AG04450 (cell line): ENCODE results near the gene AFF3. TPM values are rescaled to one million over a fixed set of nuclear protein-coding genes. Genes with fewer than 3 reads are reported as not detected.

ENCODE experiments used
- CTCF ChIA-PET: fragments of 300-600, 350-600 bp; formaldehyde crosslinking; extraction: SDS; loops from one replicate; lab custom pipeline; 2022; ENCODE audit warnings: antibody characterized with exemption, inconsistent platforms; lab: Charles Lee
- POLR2A ChIA-PET: fragments of 350-600 bp; formaldehyde crosslinking; extraction: SDS; loops from one replicate; lab custom pipeline; 2021; ENCODE audit warnings: antibody characterized with exemption, inconsistent platforms; lab: Yijun Ruan, JAX
- DNase-seq: peaks from one replicate; pipeline ENCODE4 v3.0.0-alpha.2; 2011; ENCODE audit warnings: low read depth, low spot score
- H3K27ac ChIP-seq: one replicate; pipeline ENCODE4 v1.5.1; 2012; ENCODE audit warnings: low read depth, low read length, control low read depth
- H3K27me3 ChIP-seq: one replicate; pipeline ENCODE4 v1.6.0; 2012; ENCODE audit warnings: low read length; ENCODE audit not compliant: control insufficient read depth, insufficient read depth
- H3K4me3 ChIP-seq: 2 replicates; pipeline ENCODE4 v1.5.1; 2011; ENCODE audit warnings: mild to moderate bottlenecking, low read depth, low read length, control low read depth
- H3K9me3 ChIP-seq: 2 replicates; pipeline ENCODE4 v1.5.1; 2012; ENCODE audit warnings: low read length; ENCODE audit not compliant: control insufficient read depth, insufficient read depth
- CTCF ChIP-seq: IDR thresholded peaks from 2 replicates; pipeline ENCODE4 v1.5.1; 2011; ENCODE audit warnings: low read depth, low read length, control low read depth, inconsistent platforms
- polyA plus RNA-seq: library from polyadenylated mRNA; depleted of rRNA; stranded (reverse); fragments of >200 nt; gene quantifications from 2 replicates; pipeline ENCODE4 v1.2.3, GENCODE V29; 2011

Gene AFF3
- polyA plus RNA-seq, 1 experiment = 17.9 TPM

- H3K9me3 ChIP-seq = no peaks in the 10 kb centered on the region
- CTCF ChIA-PET = interaction anchor here (0.6 kb wide), 1 partner anchor 587 kb away, joined by 3 read pairs; no protein-coding TSS in a partner anchor
- POLR2A ChIA-PET = no interaction called here
Observed at GRCh38 chr2:99675130-99675661, 467.2 kb downstream of the AFF3 start.

GRCh38 chr2:99674090-99674489 lies 468.3 kb downstream of the AFF3 start:
- H3K9me3 ChIP-seq = no peaks in the 10 kb centered on the region
- no peak for DNase-seq
- TF ChIP-seq CTCF = no peak
- CTCF ChIA-PET = no interaction called here
- H3K27me3 ChIP-seq = no peaks in the 10 kb centered on the region
- H3K4me3 ChIP-seq = no peak overlapping the region
- POLR2A ChIA-PET = no interaction called here
- H3K27ac ChIP-seq = no peak overlapping the region

More at GRCh38 chr2:99675130-99675661, 467.2 kb downstream of the AFF3 start:
- Histone ChIP-seq H3K27me3 (no peaks in the 10 kb centered on the region), H3K27ac (no peak overlapping the region), H3K4me3 (no peak overlapping the region)
- no peak for DNase-seq
- no peak for TF ChIP-seq CTCF

GRCh38 chr2:99672766-99673350 lies 469.5 kb downstream of the AFF3 start:
- TF ChIP-seq CTCF = no peak
- no peak for DNase-seq
- ChIA-PET POLR2A (no interaction called here), CTCF (interaction anchor here (0.7 kb wide), 1 partner anchor 47 kb away, joined by 6 read pairs; no protein-coding TSS in a partner anchor)
- Histone ChIP-seq H3K27ac (no peak overlapping the region), H3K4me3 (no peak overlapping the region), H3K27me3 (no peaks in the 10 kb centered on the region), H3K9me3 (no peaks in the 10 kb centered on the region)

- H3K4me3 ChIP-seq = no peak overlapping the region
- POLR2A ChIA-PET = no interaction called here
- no peak for DNase-seq
- no peaks in the 10 kb centered on the region for H3K9me3 ChIP-seq
- CTCF ChIA-PET = interaction anchor here (0.5 to 1.6 kb wide), 3 partner anchors 19 to 589 kb away, joined by 3 to 5 read pairs (median 3); no protein-coding TSS in a partner anchor
- H3K27me3 ChIP-seq = no peaks in the 10 kb centered on the region
- TF ChIP-seq CTCF = no peak
- no peak overlapping the region for H3K27ac ChIP-seq
Observed at GRCh38 chr2:99670768-99671734, 471.3 kb downstream of the AFF3 start.
